GM18526 (cell line): ENCODE data around the gene FCGBP.

Experiments
- POLR2A ChIP-seq: IDR thresholded peaks from 3 replicates; pipeline ENCODE4 v1.6.1; 2011; ENCODE audit not compliant: insufficient read length; ENCODE audit errors: extremely low read depth

The FCGBP gene

GRCh38 chr19:39951686-39952085 is 17.3 kb upstream of the FCGBP start:
- TF ChIP-seq POLR2A: no peak

- no peak for TF ChIP-seq POLR2A
Observed at GRCh38 chr19:39951065-39951650, 16.7 kb upstream of the FCGBP start.

- TF ChIP-seq POLR2A: no peak
Observed at GRCh38 chr19:39949026-39949747, 14.8 kb upstream of the FCGBP start.

GRCh38 chr19:39946532-39946931 is 12.1 kb upstream of the FCGBP start:
- no peak for TF ChIP-seq POLR2A

- no peak for TF ChIP-seq POLR2A
Observed at GRCh38 chr19:39943586-39943985, 9.2 kb upstream of the FCGBP start.

GRCh38 chr19:39942366-39942730 is 7.9 kb upstream of the FCGBP start:
- no peak for TF ChIP-seq POLR2A

- no peak for TF ChIP-seq POLR2A
Observed at GRCh38 chr19:39941615-39942365, 7.4 kb upstream of the FCGBP start.

- TF ChIP-seq POLR2A: no peak
Observed at GRCh38 chr19:39941151-39941550, 6.7 kb upstream of the FCGBP start.

GRCh38 chr19:39940221-39940833 is 5.9 kb upstream of the FCGBP start:
- TF ChIP-seq POLR2A: no peak

- no peak for TF ChIP-seq POLR2A
Observed at GRCh38 chr19:39939556-39939955, 5.1 kb upstream of the FCGBP start.

- TF ChIP-seq POLR2A: no peak
Observed at GRCh38 chr19:39937787-39938186, 3.4 kb upstream of the FCGBP start.

- TF ChIP-seq POLR2A: no peak
Observed at GRCh38 chr19:39937094-39937720, 2.8 kb upstream of the FCGBP start.

GRCh38 chr19:39936622-39937021 is 2.2 kb upstream of the FCGBP start:
- TF ChIP-seq POLR2A: no peak

GRCh38 chr19:39936020-39936419 is 1.6 kb upstream of the FCGBP start:
- no peak for TF ChIP-seq POLR2A

- TF ChIP-seq POLR2A: no peak
Observed at GRCh38 chr19:39935364-39935661, 879 bp upstream of the FCGBP start.

GRCh38 chr19:39929750-39930149 is 4.7 kb downstream of the FCGBP start:
- TF ChIP-seq POLR2A: no peak
